ENCODE results near the gene GSDMA.

GSDMA gene

DNA sequence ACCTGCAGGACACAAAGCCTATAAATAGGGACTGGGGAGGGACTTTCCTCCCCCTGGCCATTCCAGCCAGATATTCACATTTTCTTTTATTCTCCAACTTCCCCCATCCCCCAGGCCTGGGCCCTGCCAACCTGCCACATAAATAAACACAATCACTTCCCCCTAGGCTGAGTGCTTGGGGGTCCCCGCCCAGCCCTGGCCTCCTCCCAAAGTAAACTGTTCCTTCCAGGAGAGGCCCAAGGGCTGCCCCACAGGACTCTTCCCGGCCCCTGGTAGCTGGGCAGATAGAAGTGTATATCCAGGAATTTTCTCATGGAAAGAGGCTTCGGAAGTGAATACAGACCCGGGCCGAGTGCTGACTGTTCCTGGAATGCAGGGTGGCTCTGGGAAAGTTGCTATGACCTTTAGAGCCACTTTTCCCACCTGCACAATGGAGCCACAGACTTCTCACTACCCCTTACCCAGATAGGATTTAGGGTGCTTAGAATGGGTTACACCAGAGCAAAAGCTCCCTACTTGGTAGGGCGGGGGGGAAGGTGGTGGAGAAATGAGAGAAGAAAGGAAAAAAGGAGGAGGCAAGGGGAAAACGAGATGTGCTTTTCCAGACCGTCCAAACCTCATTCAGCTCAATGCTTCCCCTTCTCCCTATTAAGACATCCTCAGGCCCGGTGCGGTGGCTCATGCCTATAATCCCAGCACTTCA, 60.9 kb downstream of the GSDMA start:
- DNase-seq (no peak), ATAC-seq (replicated peaks) (no peak)
- H3K36me3 Mint-ChIP-seq = peaks cover 49 to 66% of the 10 kb centered on the region in 2 donors
- no peaks in the 10 kb centered on the region for H3K27me3 Mint-ChIP-seq
- H3K4me1 Mint-ChIP-seq = peaks cover 6 to 7% of the 10 kb centered on the region in 2 donors
- H3K27ac Mint-ChIP-seq = peak overlapping the region; percentile 76
- H3K9me3 Mint-ChIP-seq = no peaks in the 10 kb centered on the region
- no peak overlapping the region for H3K4me3 Mint-ChIP-seq

DNA sequence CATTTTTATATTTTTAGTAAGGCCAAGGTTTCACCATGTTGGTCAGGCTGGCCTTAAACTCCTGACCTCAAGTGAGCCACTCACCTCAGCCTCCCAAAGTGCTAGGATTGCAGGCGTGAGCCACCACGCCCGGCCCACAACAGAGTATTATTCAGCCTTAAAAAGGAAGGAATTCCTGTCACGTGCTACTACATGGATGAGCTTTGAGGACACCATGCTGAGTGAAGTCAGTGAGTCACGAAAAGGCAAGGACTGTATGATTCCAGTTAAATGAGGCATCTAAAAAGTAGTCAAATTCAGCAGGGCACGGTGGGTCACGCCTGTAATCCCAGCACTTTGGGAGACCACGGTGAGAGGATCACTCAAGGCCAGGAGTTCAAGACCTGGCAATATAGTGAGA, 62.1 kb downstream of the GSDMA start:
- peaks cover 6 to 7% of the 10 kb centered on the region in 2 donors for H3K4me1 Mint-ChIP-seq
- no peak for DNase-seq
- H3K4me3 Mint-ChIP-seq = no peak overlapping the region
- peak overlapping the region; percentile 48 for H3K27ac Mint-ChIP-seq
- H3K27me3 Mint-ChIP-seq = no peaks in the 10 kb centered on the region
- ATAC-seq (replicated peaks) = no peak
- no peaks in the 10 kb centered on the region for H3K9me3 Mint-ChIP-seq
- peaks cover 55 to 67% of the 10 kb centered on the region in 2 donors for H3K36me3 Mint-ChIP-seq

GRCh38 chr17:40025559-40025958, 62.8 kb downstream of the GSDMA start:
- DNase-seq (no peak), ATAC-seq (replicated peaks) (no peak)
- H3K36me3 Mint-ChIP-seq = peaks cover 52 to 63% of the 10 kb centered on the region in 2 donors
- H3K4me3 Mint-ChIP-seq = no peak overlapping the region
- peaks cover 6 to 7% of the 10 kb centered on the region in 2 donors for H3K4me1 Mint-ChIP-seq
- no peaks in the 10 kb centered on the region for H3K27me3 Mint-ChIP-seq
- H3K27ac Mint-ChIP-seq = no peak overlapping the region
- H3K9me3 Mint-ChIP-seq = no peaks in the 10 kb centered on the region

- Mint-ChIP-seq H3K4me1 (peaks cover 6 to 7% of the 10 kb centered on the region in 2 donors), H3K9me3 (no peaks in the 10 kb centered on the region), H3K36me3 (peaks cover 53 to 64% of the 10 kb centered on the region in 2 donors), H3K27me3 (no peaks in the 10 kb centered on the region), H3K4me3 (no peak overlapping the region), H3K27ac (peak overlapping the region; percentile 56)
- no peak for DNase-seq
- ATAC-seq (replicated peaks) = no peak
Measured at GRCh38 chr17:40025991-40026815, 63.4 kb downstream of the GSDMA start.

DNA sequence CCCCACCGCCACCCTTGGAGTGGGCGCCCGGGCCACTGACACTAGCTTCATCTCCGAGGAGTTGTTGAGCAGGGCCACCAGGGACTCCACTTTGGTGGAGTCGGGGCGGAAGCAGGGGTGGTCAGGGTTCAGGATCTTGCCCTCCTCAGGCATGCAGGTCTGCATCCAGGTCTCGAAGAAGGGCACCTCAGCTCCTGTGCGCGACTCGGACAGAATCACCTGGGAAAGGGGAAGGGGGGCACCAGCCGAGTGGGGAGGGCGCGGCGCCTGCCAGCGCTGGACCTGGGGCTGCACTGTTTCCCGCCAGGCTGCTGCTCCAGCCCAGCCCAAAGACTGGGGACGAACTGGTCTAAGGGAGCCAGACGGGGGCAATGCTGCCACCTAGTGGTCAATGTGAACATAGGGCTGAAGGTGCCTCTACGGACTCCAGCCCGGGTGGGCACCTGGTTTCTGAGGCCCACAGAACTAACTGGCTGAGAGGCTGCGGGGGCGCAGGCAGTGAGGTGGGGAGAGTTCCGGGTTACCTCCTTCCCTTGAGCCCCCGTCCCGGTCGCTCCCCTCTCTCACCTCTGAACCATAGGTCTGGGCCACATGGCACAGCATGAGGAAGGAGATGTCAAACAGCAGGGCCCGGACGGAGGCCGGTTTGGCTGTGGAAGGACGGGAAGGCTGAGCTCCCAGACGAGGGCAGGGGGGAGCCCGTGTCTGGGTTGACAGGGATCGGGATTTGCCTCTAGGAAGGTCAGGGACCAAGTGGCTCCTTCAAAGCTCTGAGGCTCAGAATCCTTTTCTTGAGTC, 64.2 kb downstream of the GSDMA start:
- DNase-seq = peak; percentile 49
- Mint-ChIP-seq H3K27ac (no peak overlapping the region), H3K9me3 (no peaks in the 10 kb centered on the region), H3K4me3 (no peak overlapping the region), H3K36me3 (peaks cover 57 to 65% of the 10 kb centered on the region in 2 donors), H3K27me3 (no peaks in the 10 kb centered on the region), H3K4me1 (peaks cover 6 to 7% of the 10 kb centered on the region in 2 donors)
- ATAC-seq (replicated peaks) = peak; percentile 96 to 99
